Astrocyte (in vitro differentiated cells and primary cell): Measurements from ENCODE around the gene DNAH1. TPM values are rescaled to one million over a fixed set of nuclear protein-coding genes. Genes with fewer than 3 reads are reported as not detected.

ENCODE experiments used
- DNase-seq: peaks from one replicate; pipeline ENCODE4 v3.0.0-alpha.2; 2010; ENCODE audit warnings: low read depth
- FAIRE-seq: peaks from 2 replicates; lab custom pipeline; 2011; peaks lifted over from hg19 to GRCh38; lab: Jason Lieb, UNC
- H2AFZ ChIP-seq: 2 replicates; pipeline ENCODE4 v1.6.0; 2012; ENCODE audit warnings: low read depth, low read length, inconsistent platforms
- H3K27ac ChIP-seq: 2 replicates; pipeline ENCODE4 v1.5.1; 2011; ENCODE audit warnings: low read depth, low read length, inconsistent platforms
- H3K27me3 ChIP-seq: 2 replicates; pipeline ENCODE4 v1.6.0; 2011; ENCODE audit warnings: low read length, inconsistent platforms; ENCODE audit not compliant: insufficient read depth
- H3K36me3 ChIP-seq: 2 replicates; pipeline ENCODE4 v1.5.1; 2011; ENCODE audit warnings: low read length, inconsistent platforms; ENCODE audit not compliant: insufficient read depth
- H3K4me1 ChIP-seq: 2 replicates; pipeline ENCODE4 v1.5.1; 2011; ENCODE audit warnings: low read length, inconsistent platforms; ENCODE audit not compliant: insufficient read depth
- H3K4me2 ChIP-seq: 2 replicates; pipeline ENCODE4 v1.6.0; 2012; ENCODE audit warnings: low read length, inconsistent platforms
- H3K4me3 ChIP-seq: 2 replicates; pipeline ENCODE4 v1.5.1; 2011; ENCODE audit warnings: low read depth, mild to moderate bottlenecking, low read length, inconsistent platforms; ENCODE audit not compliant: insufficient read depth
- H3K79me2 ChIP-seq: 2 replicates; pipeline ENCODE4 v1.6.0; 2012; ENCODE audit warnings: mild to moderate bottlenecking, low read length, inconsistent platforms; ENCODE audit not compliant: insufficient read depth
- H3K9ac ChIP-seq: 2 replicates; pipeline ENCODE4 v1.6.0; 2012; ENCODE audit warnings: mild to moderate bottlenecking, low read length, inconsistent platforms
- H3K9me3 ChIP-seq: 2 replicates; pipeline ENCODE4 v1.5.1; 2012; ENCODE audit warnings: low read depth, mild to moderate bottlenecking, low read length, inconsistent platforms; ENCODE audit not compliant: insufficient read depth
- H4K20me1 ChIP-seq: 2 replicates; pipeline ENCODE4 v1.6.0; 2012; ENCODE audit warnings: low read length, inconsistent platforms; ENCODE audit not compliant: insufficient read depth
- H3K27ac Mint-ChIP-seq: one replicate; pipeline ENCODE4 v1.8.0; 2021; ENCODE audit warnings: mild to moderate bottlenecking, mixed read lengths; ENCODE audit not compliant: unreplicated experiment
- H3K27me3 Mint-ChIP-seq: one replicate; pipeline ENCODE4 v1.8.0; 2021; ENCODE audit warnings: low read depth, mixed read lengths; ENCODE audit not compliant: unreplicated experiment
- H3K36me3 Mint-ChIP-seq: one replicate; pipeline ENCODE4 v1.8.0; 2021; ENCODE audit warnings: low read depth, mixed read lengths; ENCODE audit not compliant: unreplicated experiment
- H3K4me1 Mint-ChIP-seq: one replicate; pipeline ENCODE4 v1.8.0; 2021; ENCODE audit warnings: low read depth, mixed read lengths; ENCODE audit not compliant: unreplicated experiment
- H3K4me3 Mint-ChIP-seq: one replicate; pipeline ENCODE4 v1.8.0; 2021; ENCODE audit warnings: mild to moderate bottlenecking, moderate library complexity, mixed read lengths; ENCODE audit not compliant: unreplicated experiment
- H3K9me3 Mint-ChIP-seq: one replicate; pipeline ENCODE4 v1.8.0; 2021; ENCODE audit warnings: mild to moderate bottlenecking, mixed read lengths; ENCODE audit not compliant: unreplicated experiment
- CTCF ChIP-seq: IDR thresholded peaks from 2 replicates; pipeline ENCODE4 v1.5.1; 2011; ENCODE audit warnings: low read depth, mild to moderate bottlenecking, inconsistent platforms, low read length, moderate library complexity; ENCODE audit not compliant: insufficient read depth
- EZH2 ChIP-seq: IDR thresholded peaks from 2 replicates; pipeline ENCODE4 v1.6.1; 2012; ENCODE audit warnings: mild to moderate bottlenecking, low read length, inconsistent platforms; ENCODE audit not compliant: insufficient read depth
- total RNA-seq: library from RNA; stranded (reverse); gene quantifications from 2 replicates; pipeline ENCODE4 v1.2.1, GENCODE V29; 2021

DNAH1 gene
- total RNA-seq, 1 donor from 2014 or later, result 2.3 TPM

GRCh38 chr3:52396907-52397591, 80.9 kb downstream of the DNAH1 start:
- peaks cover 11% of the 10 kb centered on the region for H3K36me3 Mint-ChIP-seq
- Histone ChIP-seq H4K20me1 (no peaks in the 10 kb centered on the region), H3K27me3 (no peaks in the 10 kb centered on the region), H3K4me1 (no peaks in the 10 kb centered on the region), H3K9ac (no peak overlapping the region), H3K4me2 (no peak overlapping the region), H3K27ac (no peak overlapping the region), H3K4me3 (no peak overlapping the region), H2AFZ (no peak overlapping the region), H3K36me3 (peaks cover 4% of the 10 kb centered on the region), H3K79me2 (no peaks in the 10 kb centered on the region), H3K9me3 (no peaks in the 10 kb centered on the region)
- H3K4me3 Mint-ChIP-seq, result no peak overlapping the region
- peak overlapping the region; percentile 66 for H3K27ac Mint-ChIP-seq
- no peak for TF ChIP-seq CTCF
- TF ChIP-seq EZH2, result no peak
- no peak for FAIRE-seq
- no peak for DNase-seq
- peaks cover 2% of the 10 kb centered on the region for H3K9me3 Mint-ChIP-seq
- H3K4me1 Mint-ChIP-seq, result no peaks in the 10 kb centered on the region
- peaks cover 20% of the 10 kb centered on the region for H3K27me3 Mint-ChIP-seq

GRCh38 chr3:52397676-52398399, 81.7 kb downstream of the DNAH1 start:
- TF ChIP-seq CTCF, result no peak
- TF ChIP-seq EZH2, result no peak

GRCh38 chr3:52398670-52399081, 82.6 kb downstream of the DNAH1 start:
- peaks cover 6% of the 10 kb centered on the region for H3K36me3 ChIP-seq
- H4K20me1 ChIP-seq, result no peaks in the 10 kb centered on the region
- no peak overlapping the region for H3K4me2 ChIP-seq
- no peaks in the 10 kb centered on the region for H3K9me3 ChIP-seq
- H3K4me1 ChIP-seq, result no peaks in the 10 kb centered on the region
- no peak overlapping the region for H3K4me3 Mint-ChIP-seq
- no peaks in the 10 kb centered on the region for H3K4me1 Mint-ChIP-seq
- no peak overlapping the region for H2AFZ ChIP-seq
- peaks cover 19% of the 10 kb centered on the region for H3K36me3 Mint-ChIP-seq
- DNase-seq (no peak), FAIRE-seq (no peak)
- H3K27me3 ChIP-seq, result no peaks in the 10 kb centered on the region
- no peak overlapping the region for H3K27ac ChIP-seq
- no peak for TF ChIP-seq CTCF
- no peak for TF ChIP-seq EZH2
- H3K79me2 ChIP-seq, result no peaks in the 10 kb centered on the region
- no peaks in the 10 kb centered on the region for H3K9me3 Mint-ChIP-seq
- peaks cover 12% of the 10 kb centered on the region for H3K27me3 Mint-ChIP-seq
- no peak overlapping the region for H3K27ac Mint-ChIP-seq
- no peak overlapping the region for H3K9ac ChIP-seq
- no peak overlapping the region for H3K4me3 ChIP-seq

More at GRCh38 chr3:52397676-52398399, 81.7 kb downstream of the DNAH1 start:
- no peaks in the 10 kb centered on the region for H3K79me2 ChIP-seq
- H3K9me3 ChIP-seq, result no peaks in the 10 kb centered on the region
- peaks cover 17% of the 10 kb centered on the region for H3K36me3 Mint-ChIP-seq
- no peak overlapping the region for H3K4me3 Mint-ChIP-seq
- no peak overlapping the region for H3K27ac ChIP-seq
- H3K27me3 Mint-ChIP-seq, result peaks cover 18% of the 10 kb centered on the region
- H3K27ac Mint-ChIP-seq, result no peak overlapping the region
- H3K4me2 ChIP-seq, result no peak overlapping the region
- H4K20me1 ChIP-seq, result no peaks in the 10 kb centered on the region
- H3K9me3 Mint-ChIP-seq, result peaks cover under 1% of the 10 kb centered on the region
- no peaks in the 10 kb centered on the region for H3K4me1 Mint-ChIP-seq
- FAIRE-seq (no peak), DNase-seq (no peak)
- no peaks in the 10 kb centered on the region for H3K27me3 ChIP-seq
- no peak overlapping the region for H2AFZ ChIP-seq
- no peak overlapping the region for H3K9ac ChIP-seq
- H3K4me1 ChIP-seq, result no peaks in the 10 kb centered on the region
- no peak overlapping the region for H3K4me3 ChIP-seq
- peaks cover 6% of the 10 kb centered on the region for H3K36me3 ChIP-seq
